Hepatocyte (in vitro differentiated cells): ENCODE data around the gene VWF.

Source experiments
- CTCF ChIP-seq: fragments of 200-600 bp; sonication (generic); IDR thresholded peaks from 2 replicates; pipeline ENCODE4 v1.5.1; 2016; ENCODE audit warnings: antibody characterized with exemption, mild to moderate bottlenecking; ENCODE audit not compliant: poor library complexity
- EZH2 ChIP-seq: fragments of 200-600 bp; sonication (generic); IDR thresholded peaks from 2 replicates; pipeline ENCODE4 v1.6.1; 2016; ENCODE audit warnings: antibody characterized with exemption, mild to moderate bottlenecking, borderline replicate concordance
- EZH2phosphoT487 ChIP-seq: fragments of 200-600 bp; sonication (generic); IDR thresholded peaks from one replicate; pipeline ENCODE4 v1.6.1; 2018; ENCODE audit warnings: antibody characterized with exemption, mild to moderate bottlenecking, low read depth, moderate library complexity; ENCODE audit not compliant: unreplicated experiment, severe bottlenecking

DNA sequence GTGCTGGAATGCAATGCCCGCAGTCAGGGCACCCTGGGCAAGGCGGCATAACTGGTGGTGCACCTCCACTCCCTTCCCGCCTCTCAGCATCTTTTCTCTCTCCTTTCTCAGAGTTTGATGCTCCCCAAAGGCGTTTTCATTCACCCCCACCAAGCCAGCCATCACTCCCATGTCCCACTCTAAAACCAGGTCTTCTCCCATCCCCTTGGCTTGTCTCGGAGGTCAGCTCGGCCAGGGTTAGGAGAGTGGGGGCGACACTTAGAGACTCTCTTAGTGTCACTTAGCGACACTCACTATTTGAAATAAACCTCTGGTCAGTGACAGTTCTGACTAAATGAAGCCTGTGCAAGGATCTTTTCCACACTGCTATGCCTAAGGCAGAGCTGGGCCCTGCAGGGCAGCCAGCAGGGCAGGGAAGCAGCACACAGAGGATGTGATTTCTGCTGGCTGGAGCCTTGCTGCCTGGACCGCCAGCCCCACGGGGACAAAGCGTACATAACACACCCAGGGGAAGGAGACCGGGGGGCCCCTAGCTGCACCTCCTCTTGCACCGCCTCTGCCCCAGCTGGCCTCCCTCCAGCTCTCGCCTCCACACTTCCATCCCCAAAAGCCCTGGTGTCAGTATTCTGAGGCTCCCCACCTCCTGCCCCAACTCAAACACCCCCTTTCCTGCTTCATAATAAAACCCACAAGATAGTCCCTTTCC is 64.5 kb downstream of the VWF start:
- TF ChIP-seq CTCF: no peak
- TF ChIP-seq EZH2phosphoT487: no peak
- TF ChIP-seq EZH2: no peak
